Mucosa of descending colon (tissue), 3 donors: ENCODE results near the gene ASB7. TPM values are rescaled to one million over a fixed set of nuclear protein-coding genes. Genes with fewer than 3 reads are reported as not detected.

Source experiments
- ATAC-seq: fragments of 200-7000 bp; cut with Tn5 transposase; one replicate; pipeline ENCODE4 v1.9.1; 2020; ENCODE audit warnings: mild to moderate bottlenecking, moderate library complexity
- DNase-seq, 3 donors: peaks; one replicate each; pipeline ENCODE4 v3.0.0-alpha.2; 2020
- H3K36me3 ChIP-seq: fragments of 200-600 bp; one replicate; pipeline ENCODE4 v1.8.0; 2021; ENCODE audit warnings: low read depth, mild to moderate bottlenecking
- H3K4me1 ChIP-seq: fragments of 200-600 bp; one replicate; pipeline ENCODE4 v1.8.0; 2021; ENCODE audit warnings: low read depth, mild to moderate bottlenecking
- H3K4me3 ChIP-seq: fragments of 200-600 bp; one replicate; pipeline ENCODE4 v1.8.0; 2021; ENCODE audit warnings: mild to moderate bottlenecking
- H3K9me3 ChIP-seq: fragments of 200-600 bp; one replicate; pipeline ENCODE4 v1.8.0; 2021; ENCODE audit warnings: mild to moderate bottlenecking
- intact Hi-C, 2 donors: fragments of 100-400 bp; cut with DNase I in 1 of 2; cut with micrococcal nuclease in 1 of 2; formaldehyde crosslinking; loops; one replicate each; pipeline versions ENCODE4 v1.11.0 to v1.11.1; 2022; cut with DNase I, micrococcal nuclease
- total RNA-seq, 3 donors: library from RNA; stranded (reverse); fragmentation: NEBNext Ultra II Directional in 2 of 3; extraction: Animal tissue kit (Norgen Biotek cat#: 25700) in 2 of 3; gene quantifications; one replicate each; pipeline versions ENCODE4 v1.2.1 to v1.2.4, GENCODE V29; 2021 to 2023
- TF ChIP-seq, protein P1 (sequence below): fragments of 200-600 bp; IDR thresholded peaks from one replicate; pipeline ENCODE4 v1.8.0; 2022; ENCODE audit warnings: antibody characterized with exemption, mild to moderate bottlenecking
- donor health status: DM: no; HTN: no; CAD: no; lungs with moderate emphysema.
- donor health status: DM: no; HTN: no; CAD: no.
- donor health status: DM: no; HTN: yes; CAD: no.

The ASB7 gene
- total RNA-seq, 3 donors from 2014 or later, result 20.1 to 23.5 (median 22.2) TPM

DNA sequence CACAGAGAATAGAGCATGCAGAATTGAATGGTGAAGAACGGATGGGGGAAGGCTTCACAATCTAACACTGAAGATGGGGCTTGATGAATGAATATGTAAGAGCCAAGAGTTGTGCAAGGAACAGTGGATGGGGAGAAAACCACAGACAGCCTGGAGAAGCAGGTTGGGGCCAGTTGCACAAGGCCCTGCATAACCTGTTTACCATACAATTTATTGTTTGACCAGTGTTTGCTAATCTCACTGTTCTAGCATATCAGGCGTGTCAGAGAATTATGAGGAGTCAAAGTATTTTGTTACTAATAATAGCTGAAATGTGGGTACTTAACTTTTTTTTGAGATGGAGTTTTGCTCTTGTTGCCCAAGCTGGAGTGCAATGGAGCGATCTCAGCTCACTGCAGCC, 36.8 kb upstream of the ASB7 start:
- intact Hi-C loops, result loop anchor here (10.0 kb wide), 2 partner anchors 211 to 221 kb away; partner anchors contain the start of gene ADAMTS17 (in 1 of the 2)
- H3K4me3 ChIP-seq, result no peak overlapping the region
- TF ChIP-seq, protein P1, sequence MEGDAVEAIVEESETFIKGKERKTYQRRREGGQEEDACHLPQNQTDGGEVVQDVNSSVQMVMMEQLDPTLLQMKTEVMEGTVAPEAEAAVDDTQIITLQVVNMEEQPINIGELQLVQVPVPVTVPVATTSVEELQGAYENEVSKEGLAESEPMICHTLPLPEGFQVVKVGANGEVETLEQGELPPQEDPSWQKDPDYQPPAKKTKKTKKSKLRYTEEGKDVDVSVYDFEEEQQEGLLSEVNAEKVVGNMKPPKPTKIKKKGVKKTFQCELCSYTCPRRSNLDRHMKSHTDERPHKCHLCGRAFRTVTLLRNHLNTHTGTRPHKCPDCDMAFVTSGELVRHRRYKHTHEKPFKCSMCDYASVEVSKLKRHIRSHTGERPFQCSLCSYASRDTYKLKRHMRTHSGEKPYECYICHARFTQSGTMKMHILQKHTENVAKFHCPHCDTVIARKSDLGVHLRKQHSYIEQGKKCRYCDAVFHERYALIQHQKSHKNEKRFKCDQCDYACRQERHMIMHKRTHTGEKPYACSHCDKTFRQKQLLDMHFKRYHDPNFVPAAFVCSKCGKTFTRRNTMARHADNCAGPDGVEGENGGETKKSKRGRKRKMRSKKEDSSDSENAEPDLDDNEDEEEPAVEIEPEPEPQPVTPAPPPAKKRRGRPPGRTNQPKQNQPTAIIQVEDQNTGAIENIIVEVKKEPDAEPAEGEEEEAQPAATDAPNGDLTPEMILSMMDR, result no peak
- no peaks in the 10 kb centered on the region for H3K36me3 ChIP-seq
- H3K4me1 ChIP-seq, result no peaks in the 10 kb centered on the region
- H3K9me3 ChIP-seq, result no peaks in the 10 kb centered on the region
- DNase-seq, result no peak
- ATAC-seq, result no peak

DNA sequence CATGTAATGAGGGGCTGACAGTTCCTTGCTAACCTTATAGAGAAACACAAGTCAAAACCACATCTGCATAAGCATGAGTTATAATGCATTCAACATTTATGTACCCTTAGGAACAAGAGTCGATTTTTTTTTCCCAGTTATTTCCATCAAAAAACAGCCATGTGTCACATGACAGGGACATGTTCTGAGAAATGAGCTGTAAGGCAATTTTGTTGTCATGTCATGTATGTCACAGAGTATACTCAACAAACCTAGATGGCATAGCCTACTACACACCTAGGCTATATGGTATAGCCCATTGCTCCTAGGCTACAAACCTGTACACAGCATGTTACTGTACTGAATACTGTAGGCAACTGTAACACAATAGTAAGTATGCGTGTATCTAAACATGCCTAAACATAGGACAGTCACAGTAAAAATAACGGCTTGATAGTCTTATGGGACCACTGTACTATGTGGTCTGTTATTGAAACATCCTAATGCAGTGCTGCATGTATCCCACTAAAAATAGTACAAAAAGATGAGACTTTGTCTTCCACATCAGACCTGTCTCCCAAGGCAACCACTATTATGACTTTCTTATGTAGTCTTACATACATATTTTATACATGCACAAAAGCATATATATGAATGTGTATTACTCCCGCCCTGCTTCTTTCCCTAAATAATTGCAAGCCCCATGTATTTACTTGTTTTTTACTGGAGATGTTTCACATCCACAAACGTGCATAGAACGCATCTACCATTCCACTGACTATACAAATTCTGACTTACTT, 35.4 kb upstream of the ASB7 start:
- ATAC-seq, result no peak
- H3K36me3 ChIP-seq, result no peaks in the 10 kb centered on the region
- H3K4me1 ChIP-seq, result no peaks in the 10 kb centered on the region
- H3K4me3 ChIP-seq, result no peak overlapping the region
- no peak for DNase-seq
- no peaks in the 10 kb centered on the region for H3K9me3 ChIP-seq
- intact Hi-C loops, result loop anchor here (10.0 kb wide), 2 partner anchors 212 to 222 kb away; partner anchors contain the start of gene ADAMTS17 (in 1 of the 2)
- TF ChIP-seq, protein P1, result no peak

DNA sequence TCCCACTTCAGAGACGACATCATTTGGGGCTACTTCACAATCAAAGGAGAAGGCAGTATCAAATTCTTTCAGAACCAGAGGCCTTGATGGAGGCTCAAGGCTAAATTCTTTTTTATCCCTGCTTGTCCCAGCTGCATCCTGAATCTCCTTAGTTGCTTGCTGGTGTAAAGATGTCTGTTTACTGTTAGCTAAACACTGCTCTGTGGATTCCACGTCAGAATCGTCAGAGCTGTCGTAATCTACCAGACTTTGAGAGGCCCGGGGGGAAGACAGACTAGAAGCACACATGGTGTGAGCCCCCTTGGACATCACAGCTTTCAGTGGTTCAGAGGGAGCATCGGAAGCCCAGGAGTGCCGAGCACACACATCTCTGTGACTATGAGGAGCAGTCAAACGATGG, 33.0 kb upstream of the ASB7 start:
- intact Hi-C loops, result loop anchor here (10.0 kb wide), 2 partner anchors 215 to 225 kb away; partner anchors contain the start of gene ADAMTS17 (in 1 of the 2)
- H3K36me3 ChIP-seq, result no peaks in the 10 kb centered on the region
- no peak for ATAC-seq
- no peaks in the 10 kb centered on the region for H3K4me1 ChIP-seq
- TF ChIP-seq, protein P1, result no peak
- no peaks in the 10 kb centered on the region for H3K9me3 ChIP-seq
- no peak overlapping the region for H3K4me3 ChIP-seq
- no peak for DNase-seq

DNA sequence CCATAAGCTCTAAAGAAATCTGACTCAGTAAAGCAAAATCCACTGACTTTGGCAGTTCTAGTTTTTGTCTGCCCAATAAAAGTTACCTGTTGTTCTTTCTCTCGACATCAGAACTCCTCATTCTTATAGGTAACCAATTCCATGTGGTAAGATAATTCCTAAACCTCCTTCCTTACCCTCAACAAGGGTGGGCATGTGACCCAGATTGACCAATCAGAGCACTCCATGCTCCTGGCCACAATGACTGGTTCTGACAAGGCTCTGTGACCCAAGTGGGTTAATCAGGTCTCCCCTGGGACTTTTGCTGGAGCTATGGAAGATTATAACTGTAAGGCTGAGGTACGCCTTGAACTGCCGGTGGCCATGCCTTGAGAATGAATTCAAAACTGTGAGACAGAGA, 32.1 kb upstream of the ASB7 start:
- intact Hi-C loops, result no loop called here
- TF ChIP-seq, protein P1, result no peak
- Histone ChIP-seq H3K9me3 (no peaks in the 10 kb centered on the region), H3K36me3 (no peaks in the 10 kb centered on the region), H3K4me3 (no peak overlapping the region), H3K4me1 (no peaks in the 10 kb centered on the region)
- ATAC-seq (no peak), DNase-seq (no peak)

DNA sequence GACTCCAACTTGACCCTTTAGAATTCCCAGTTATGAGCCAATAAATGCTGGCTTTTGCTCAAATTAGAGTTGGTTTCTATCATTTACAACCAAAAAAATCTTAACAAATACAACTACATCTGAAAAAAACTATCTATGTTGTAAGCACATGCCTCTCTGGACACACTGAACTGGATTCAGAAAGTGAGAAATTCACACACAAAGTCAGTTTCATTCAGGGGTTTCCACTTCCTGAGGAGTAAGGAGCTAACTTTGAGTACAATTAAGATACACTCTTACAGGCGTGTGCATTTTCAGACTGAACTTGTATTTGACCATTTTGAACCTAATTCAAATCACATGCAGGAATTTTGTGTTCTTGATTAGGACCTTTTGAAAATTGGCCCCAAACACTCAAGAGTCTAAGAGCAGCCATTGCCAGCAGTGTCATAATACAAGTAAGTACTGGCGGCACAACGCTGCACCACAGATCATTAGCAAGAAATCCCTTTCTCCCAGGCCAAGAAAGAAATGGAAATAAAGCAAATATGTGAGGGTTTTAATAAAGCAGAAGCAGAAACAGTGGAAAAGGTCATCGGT, 31.6 kb upstream of the ASB7 start:
- Histone ChIP-seq H3K36me3 (no peaks in the 10 kb centered on the region), H3K4me1 (no peaks in the 10 kb centered on the region), H3K4me3 (no peak overlapping the region), H3K9me3 (no peaks in the 10 kb centered on the region)
- intact Hi-C loops, result no loop called here
- ATAC-seq (no peak), DNase-seq (no peak)
- TF ChIP-seq, protein P1, result no peak
